Left hindlimb (tissue), 1 donor: ENCODE measurements around the gene KLRC1.
"Not testable (repeated sequence)": the region's sequence is repeated elsewhere in the genome, so short reads cannot be mapped to it uniquely, and the experiment has no call there.

Experiments
- DNase-seq: peaks from one replicate; pipeline ENCODE4 v3.0.0-alpha.2; 2018

KLRC1 gene

GRCh38 chr12:10409392-10409791, 43.8 kb downstream of the KLRC1 start, which contains the start of gene KLRC4:
TSS of gene KLRC4 (minus strand) at chr12:10409757. CDS start at chr12:10409575, 182 bp downstream.
- DNase-seq: no peak

GRCh38 chr12:10408842-10409241, 44.3 kb downstream of the KLRC1 start:
- no peak for DNase-seq

DNA sequence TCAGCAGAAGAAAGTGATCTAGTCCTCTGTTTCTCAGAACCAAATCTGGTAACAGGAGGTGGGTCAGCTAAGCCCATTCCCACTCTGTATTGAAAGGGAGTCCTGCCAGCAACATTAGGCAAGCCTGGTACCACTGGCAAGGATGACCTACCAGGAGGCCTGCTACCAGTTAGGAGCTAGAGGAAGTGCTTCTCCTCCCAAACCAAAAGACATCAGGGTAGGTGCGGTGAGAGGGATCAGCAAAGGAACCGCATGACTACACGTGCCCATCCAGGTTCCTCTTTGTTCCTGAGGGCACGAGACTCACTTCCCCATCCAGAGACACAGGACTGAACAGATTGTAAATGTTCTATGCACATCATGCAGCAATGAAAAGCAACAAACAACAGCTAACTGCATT, 46.5 kb downstream of the KLRC1 start:
- peak; percentile 19 for DNase-seq

DNA sequence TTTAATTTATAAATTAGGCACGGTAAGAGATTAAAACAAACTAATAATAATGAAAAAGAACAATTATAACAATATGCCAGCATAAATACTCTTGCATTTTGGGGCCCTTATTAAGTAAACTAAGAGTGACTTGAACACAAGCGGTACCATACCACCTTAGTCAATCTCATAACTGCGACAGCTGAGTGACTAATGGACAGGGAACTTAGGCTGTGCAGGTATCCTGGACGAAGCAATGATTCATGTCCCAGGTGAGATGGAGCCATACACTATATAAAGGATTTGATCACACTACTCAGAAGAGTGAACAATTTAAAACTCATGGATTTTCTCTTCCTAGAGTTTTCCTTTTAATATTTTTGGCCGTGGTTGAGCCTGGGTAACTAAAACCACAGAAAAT, 47.9 kb downstream of the KLRC1 start:
- DNase-seq: no peak

DNA sequence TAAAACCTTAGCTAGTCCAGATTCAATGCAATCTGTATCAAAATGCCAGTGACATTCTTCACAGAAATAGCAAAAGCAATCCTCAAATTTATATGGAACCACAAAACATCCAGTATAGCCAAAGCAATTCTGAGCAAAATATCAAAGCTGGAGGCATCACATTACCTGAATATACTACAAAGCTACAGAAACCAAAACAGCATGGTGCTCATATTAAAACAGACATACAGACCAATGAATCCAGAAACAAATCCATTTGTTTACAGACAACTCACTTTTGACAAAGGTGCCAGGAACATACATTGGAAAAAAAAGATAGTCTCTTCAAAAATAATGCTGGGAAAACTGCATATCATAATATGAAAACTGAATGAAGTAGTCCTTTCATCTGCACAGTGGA, 48.4 kb downstream of the KLRC1 start:
- no peak for DNase-seq

DNA sequence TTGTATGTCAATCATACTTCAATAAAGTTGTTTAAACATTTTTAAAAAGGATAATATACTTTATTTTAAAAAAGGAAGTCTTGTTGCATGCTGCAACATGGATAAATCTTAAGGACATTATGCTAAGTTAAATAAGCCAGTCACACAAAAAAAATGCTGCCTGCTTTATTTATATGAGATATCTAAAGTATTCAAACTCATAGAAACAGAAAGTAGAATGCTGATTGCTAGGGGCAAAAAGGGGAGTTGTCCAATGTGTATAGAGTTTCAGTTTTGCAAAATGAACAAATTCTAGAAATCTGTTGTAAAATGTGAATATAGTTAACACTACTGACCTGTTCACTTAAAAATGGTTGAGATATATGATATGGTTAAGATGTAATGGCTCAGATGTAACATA, 52.3 kb downstream of the KLRC1 start:
- DNase-seq: no peak

GRCh38 chr12:10398168-10398567, 55.0 kb downstream of the KLRC1 start:
- DNase-seq: no peak

- DNase-seq: no peak
Measured at GRCh38 chr12:10397296-10397695, 55.9 kb downstream of the KLRC1 start.

GRCh38 chr12:10396176-10396575, 57.0 kb downstream of the KLRC1 start:
- DNase-seq: not testable (repeated sequence)
